GM21360 (cell line): ENCODE data around the gene PGC.
"Not testable (repeated sequence)": the region's sequence is repeated elsewhere in the genome, so short reads cannot be mapped to it uniquely, and the experiment has no call there.

ENCODE experiments used
- ATAC-seq: cut with Tn5 transposase; IDR thresholded peaks from one replicate; pipeline ENCODE4 v1.9.1; 2021; ENCODE audit warnings: mild to moderate bottlenecking, moderate library complexity; ENCODE audit not compliant: unreplicated experiment

PGC gene

DNA sequence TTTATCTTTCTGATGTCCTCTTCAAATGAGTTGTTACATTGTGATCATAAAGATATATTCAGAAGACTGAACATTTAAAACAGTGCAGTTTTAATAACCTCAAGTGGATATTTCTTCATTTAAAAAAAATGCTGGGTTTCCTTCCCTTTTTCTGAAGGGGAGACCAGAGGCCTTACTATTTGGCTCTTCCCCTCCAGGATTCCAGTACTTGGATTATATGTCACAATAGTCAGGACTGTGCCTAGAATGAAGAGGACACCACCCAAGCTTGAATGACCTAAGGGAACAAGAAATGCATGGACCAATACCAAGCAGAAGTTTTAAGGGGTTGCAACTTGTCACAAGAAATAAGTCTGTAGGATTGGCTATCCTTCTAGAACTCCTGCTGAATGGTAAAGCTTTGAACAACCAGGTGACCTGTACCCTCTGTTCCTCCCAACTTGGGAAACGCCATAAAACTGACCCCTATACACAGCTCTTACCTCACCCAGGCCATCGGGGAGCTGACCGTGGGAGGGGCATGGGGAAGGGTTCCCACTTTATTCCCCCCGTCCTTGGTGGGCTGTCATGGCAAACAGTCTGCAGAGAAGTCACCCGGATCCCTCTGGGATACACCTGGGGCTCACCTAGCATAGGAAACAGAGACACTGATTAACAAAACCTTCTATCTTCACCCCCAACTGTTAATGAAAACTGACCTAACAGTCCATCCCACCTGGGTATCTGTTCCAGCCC is 30.5 kb upstream of the PGC start:
- ATAC-seq, result no peak

DNA sequence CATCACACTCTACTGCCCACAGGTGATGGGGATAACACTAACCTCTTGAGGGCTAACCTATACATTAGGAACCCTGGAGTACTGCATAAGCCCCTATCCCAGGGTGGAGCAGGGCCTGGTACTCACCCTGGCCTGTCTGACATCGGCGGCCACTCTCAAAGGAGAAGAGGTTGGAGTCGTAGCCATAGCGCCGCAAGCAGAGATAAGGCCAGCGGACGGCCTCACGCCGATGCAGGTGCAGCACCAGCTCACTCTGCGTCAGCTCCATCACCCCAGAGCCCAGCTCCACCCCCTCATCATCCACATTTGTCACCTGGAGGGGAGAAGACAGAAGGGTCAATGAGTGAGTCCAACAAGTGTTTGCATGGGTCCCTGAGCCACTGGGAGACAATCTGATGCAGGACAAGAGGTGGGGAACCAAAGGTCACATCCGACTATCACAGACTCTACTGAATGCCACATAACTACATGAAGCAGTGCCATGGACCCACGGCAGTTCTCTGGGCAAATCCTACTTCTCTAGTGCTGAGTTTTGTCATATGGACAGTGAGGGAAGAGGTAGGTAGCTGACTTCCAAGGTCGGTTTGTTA is 28.2 kb upstream of the PGC start:
- ATAC-seq, result no peak

DNA sequence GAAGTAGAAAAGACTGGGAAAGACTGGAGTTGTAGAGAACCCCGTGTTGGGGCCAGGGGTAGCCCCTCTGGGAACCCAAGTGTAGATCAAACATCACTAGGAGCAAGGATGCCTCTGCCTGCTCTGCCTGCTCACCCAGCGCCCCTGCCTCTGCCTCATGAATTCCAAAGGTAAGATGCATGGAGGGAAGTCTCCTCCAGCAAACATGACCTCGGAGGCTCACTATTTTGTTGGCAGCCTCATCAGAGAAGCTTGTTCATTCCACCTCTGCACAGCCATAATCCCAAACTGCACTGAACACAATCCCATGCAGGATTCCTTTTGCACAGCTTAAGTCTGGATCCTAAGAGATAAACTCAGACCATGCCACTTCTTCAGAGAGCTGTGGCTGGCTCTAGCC is 27.6 kb upstream of the PGC start:
- no peak for ATAC-seq

DNA sequence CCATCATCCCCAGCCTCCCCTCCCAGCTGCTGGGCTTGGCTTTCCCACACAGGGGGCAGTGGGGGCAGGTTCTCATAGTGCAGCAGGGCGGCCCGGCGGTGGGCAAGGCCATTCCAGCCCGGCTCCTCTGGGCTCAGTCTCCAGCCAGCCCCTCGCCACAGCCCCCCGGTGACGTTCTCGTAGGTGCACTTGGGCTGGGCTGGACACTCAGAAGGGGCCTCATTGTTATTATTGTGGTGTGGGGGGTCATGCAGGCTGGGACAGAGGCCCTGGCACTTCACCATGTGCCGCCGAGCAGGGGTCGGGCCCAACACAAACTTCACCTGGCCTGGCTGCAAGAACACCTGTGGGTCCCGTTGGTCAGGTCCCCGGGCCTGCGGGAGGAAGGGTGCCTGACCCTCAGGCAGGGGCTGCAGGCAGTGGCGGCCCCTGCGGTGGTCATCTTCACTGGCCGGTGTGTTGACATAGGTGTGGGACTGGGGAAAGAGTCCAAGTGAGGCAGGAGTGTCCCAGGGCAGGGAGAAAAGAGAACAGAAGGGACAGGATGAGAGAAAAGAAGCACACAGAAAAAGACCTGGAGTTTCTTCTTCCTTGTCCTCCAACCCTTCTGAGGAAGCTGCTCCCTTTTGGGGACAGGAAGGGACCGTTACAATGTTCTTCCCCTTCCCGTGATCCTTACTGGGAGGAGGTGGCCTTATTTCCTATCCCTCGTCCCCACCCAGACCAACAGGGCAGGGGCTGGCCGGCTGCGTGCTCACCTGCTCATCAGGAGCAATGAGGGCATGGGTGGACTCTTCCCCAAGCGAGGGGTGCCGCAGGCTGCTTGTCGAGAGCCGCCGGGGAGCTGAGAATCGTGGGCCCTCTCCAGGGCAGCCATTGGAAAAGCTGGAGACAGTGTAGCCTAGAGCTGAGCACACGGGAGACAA is 24.1 kb upstream of the PGC start:
- ATAC-seq, result no peak

DNA sequence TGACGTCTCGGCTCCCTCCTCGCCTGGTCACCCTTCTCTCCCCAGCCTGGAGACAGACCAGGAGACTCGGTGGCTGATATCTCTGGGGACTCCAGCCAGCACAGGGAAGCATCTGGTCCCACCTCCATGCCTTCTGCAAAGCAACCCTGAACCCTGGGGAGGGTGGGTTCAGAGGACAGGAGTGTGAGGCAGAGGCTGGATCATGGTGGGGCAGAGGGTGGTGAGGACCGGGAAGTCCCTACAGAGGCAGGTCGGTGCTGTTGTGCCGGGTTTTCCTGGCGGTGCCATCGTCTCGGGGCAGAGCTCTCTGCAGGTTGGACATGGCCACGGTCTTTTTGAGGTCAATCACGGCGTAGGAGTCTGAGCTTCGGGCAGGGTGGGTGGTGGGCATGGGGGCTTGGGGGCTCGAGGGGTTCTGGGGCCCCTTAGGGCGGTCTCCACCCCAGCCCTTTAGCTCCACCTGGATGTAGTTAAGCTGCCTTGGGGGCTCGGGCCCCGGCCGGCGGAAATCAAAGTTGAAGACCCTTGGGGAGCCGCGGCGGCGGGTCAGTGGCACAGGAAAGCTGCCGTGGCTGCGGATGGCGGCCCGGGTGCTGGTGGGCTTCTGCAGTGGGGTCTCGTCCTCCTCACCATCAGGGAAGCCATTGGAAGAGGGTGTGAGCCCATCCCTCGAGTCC is 23.3 kb upstream of the PGC start:
- no peak for ATAC-seq

DNA sequence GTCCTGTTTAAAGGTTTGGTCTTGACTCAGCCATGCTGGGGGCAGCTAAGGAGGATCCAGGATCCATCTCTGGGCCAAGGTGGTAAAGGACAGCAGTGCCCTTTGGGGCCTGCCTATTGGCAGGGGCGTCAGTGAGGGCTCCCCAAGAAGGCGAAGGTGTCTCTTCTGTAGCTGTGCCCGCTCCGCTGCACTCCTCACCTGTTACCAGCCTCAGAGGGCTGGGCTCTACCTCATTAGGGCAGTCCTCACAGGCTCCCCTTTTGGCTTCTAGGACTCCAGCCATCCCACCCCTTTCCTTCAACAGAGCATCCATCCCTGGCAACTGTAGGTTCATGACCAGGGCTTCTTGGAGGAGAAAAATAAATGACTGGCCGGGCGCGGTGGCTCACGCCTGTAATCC is 22.2 kb upstream of the PGC start:
- no peak for ATAC-seq

DNA sequence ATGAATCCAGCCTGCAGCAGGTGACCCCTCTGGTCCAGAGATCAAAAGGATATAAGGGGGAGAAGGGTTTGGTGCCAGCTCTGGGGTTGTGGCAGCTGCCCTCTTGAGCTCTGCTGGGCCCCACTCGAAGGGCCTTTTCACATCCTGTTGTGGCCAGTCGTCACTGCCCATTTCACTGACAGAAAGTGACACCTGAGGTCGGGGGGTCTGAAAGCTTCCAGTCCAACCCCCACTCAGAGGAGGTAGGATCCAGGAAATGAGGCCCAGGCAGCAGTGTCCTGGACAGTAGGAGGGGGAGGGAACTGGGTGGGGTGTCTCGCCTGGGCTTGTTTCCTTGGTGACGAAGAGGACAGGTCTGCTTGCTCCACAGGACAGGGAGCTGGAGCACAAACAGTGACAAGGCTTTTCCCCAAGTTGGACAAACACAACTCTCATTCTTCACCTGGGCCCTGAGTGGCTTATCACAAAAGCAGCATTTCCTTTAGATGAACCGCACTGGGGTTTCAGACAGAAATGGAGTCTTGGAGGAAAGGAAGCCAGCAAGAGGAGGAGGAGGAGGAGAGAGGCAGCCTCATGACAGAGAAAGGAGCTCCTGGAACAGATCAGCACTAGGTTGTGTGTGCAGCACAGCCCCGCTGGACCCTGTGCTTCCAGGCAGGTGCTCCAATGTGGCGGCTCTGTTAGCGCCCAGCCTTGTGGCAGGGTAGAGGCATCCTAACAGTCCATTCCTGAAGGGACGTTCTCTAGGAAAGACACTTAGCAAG is 21.5 kb upstream of the PGC start:
- no peak for ATAC-seq

DNA sequence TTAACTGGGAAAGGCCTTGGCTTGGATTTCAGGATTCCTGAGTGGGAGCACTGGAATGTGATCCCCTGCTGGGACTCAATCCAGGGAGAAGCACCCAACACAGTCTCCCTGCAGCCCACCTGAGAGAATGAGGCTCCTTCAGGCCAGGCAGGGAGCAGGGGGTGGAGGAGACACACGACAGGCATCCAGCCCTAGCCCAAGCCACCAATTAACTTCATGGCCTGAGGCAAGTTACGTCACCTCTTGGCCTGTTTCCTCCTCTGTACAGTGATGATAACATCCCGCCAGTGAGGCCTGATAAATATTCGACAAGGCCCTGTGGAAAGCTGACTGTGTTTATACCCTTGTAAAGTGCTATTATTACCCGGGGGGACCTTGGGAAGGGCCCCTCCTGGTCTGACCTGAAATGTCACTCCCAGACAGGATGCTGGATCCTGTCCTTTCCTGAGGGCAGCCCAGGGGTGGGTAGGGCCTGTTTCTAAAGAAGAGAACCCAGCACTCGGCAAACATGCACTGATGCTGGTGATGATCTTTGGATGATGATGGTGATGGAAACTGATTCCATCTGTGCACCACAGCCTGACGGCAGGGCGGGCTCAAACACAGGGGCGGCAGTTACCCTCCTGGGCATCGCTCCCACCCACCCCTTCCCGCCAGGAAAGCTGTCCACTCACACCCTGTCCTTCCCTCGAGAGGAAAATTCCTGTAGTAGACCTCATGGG is 20.1 kb upstream of the PGC start:
- no peak for ATAC-seq

DNA sequence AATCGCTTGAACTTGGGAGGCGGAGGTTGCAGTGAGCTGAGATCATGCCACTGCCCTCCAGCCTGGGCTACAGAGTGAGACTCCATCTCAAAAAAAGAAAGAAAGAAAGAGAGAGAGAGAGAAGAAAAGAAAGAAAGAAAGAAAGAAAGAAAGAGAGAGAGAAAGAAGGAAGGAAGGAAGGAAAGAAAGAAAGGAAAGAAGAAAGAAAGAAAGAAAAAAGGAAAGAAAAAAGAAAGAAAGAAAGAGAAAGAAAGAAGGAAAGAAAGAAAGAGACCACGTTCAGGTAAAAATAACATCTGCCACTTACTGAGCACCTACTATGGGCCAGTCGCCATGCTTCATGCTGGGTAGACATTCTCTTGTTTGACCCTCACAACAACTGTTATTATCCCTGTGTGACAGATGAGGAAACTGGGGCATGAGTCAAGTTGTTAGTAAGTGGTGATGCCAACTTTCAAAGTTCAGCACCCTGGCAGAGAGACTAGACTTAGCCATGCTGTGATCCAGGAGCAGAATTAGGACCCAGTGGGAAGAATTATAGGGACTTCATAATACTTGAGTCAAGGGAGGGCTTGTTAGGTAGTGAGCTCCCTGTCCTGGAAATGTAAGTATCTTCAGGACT is 19.0 kb upstream of the PGC start:
- not testable (repeated sequence) for ATAC-seq

DNA sequence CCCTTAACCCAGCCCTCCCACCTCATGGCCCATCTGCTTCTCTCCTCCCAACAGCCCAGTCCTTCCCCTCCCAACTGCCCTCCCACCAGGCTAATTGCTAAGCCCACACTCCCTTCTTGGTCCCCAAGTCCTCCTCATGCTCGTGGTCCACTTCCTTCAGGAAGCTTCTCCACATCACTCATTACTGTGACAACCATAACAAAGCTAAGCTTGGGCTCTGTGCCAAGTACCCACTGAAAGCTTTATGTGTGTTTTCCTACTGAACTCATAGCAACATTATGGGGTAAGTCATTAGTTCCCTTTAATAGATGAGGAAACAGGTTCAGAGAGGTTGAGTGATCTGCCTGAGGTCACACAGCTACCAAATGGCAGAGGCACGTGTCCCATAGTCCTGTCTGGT is 16.3 kb upstream of the PGC start:
- ATAC-seq, result no peak

DNA sequence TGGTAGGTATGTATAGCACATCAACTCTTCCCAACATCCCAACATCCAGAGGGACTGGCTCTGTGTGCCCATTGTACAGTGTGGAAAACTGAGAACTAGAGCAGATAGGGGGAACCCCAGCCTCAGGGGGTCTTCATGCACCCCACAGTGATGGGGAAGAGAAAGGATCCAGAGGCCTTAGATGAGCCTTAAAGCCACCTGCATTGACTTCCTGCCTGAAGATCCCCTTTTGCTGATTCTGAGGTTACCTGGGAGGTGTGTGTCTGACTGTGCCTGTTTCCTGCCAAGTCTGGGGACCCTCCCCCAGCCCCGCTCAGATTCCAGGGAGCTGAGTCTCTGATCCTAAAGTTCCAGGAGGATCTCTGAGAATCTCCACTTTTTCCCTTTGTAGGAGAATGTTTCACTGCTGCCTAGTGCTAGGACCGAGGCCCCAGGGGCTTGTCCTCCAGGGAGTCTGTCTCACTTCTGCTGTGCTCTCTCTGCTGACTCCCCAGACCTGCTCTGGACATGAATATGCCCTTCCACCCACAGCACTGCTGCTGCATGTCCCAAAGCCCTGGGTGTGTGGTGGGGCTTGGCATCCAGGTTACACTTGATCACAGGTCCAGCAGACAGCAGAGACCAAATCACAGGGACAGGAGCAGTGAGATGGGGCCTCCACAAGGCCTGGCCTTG is 12.8 kb upstream of the PGC start:
- no peak for ATAC-seq

DNA sequence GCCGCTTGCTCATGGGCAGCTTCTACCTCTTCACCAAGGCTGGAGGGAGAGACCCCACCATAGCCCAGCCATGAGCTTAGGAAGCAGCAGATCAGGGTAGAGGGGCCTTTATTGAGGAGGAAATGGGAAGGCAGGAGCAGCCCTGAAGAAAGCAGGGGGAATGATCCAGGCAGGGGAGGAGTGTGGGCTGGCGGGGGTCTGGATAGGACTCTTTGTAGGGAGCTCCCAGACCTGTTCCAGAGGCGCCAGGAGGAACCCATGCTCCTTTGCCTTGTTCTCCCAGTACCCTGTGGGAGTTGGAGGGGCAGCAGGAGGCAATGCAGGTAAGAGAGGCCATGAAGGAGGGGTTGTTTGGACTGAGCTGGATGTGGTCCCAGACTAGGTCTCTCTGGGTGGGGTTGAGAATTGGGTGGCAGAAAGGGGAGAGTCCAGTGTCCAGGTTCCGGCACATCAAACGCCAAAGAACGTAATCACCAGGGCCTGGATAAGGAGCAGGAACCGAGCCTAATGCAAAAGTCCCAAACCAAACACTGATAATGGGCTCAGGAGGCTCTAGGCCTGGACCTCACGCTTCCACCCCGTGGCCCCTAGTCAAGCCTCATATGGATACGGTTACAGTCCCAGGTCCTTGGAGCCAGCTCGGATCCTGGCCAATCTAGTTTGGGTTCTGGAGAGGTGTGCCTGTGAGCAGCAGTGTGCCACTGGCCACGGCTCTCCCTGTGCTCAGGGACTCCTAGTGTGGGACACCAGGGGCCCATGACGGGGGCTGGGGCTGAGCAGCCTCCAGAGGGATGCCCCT is 12.1 kb upstream of the PGC start:
- ATAC-seq, result no peak

DNA sequence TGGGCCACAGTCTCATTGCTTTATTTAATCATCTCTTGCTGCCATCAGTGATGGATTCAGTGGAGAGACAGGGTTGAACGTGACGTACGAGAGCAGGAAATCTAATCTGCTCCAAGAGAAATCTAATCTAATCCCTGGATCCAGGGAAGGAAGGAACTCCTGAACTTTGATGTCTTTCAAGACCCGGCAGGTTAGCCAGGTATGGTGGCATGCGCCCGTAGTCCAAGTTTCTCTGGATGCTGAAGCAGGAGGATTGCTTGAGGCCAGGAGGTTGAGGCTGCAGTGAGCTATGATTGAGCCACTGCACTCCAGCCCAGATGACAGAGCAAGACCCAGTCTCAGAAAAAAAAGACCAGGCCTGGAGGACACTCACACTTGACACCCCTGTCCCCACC is 11.4 kb upstream of the PGC start:
- ATAC-seq, result no peak

DNA sequence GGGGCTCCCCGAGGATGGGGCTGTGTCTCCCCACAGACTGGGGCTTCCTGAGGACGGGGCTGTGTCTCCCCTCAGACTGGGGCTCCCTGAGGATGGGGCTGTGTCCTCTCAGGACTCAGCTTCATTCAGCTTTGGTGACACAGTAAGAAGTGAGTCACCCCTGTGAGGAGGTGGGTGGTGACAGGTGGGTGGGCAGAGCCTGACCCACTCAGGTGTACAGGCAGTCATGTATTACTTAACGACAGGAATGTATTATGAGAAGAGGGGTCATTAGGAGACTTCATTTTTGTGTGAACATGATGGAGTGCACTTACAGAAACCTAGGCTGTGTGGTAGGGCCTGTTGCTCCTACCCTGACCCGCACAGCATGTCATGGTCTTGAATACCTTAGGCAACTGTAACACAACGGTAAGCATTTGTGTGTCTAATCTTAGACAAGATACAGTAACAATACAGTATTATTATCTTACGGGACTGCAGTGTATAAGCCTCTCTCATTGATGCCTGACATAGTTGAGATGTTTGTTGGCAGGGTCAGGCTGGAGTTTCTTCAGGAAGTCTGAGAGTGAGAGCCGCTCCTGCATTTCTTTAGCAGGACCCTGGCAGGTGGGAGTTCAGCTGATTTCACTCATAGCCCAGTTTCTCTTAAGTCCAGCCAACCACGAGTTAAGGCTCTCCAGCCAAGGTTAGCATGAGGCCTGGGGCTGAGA is 10.9 kb upstream of the PGC start:
- no peak for ATAC-seq

DNA sequence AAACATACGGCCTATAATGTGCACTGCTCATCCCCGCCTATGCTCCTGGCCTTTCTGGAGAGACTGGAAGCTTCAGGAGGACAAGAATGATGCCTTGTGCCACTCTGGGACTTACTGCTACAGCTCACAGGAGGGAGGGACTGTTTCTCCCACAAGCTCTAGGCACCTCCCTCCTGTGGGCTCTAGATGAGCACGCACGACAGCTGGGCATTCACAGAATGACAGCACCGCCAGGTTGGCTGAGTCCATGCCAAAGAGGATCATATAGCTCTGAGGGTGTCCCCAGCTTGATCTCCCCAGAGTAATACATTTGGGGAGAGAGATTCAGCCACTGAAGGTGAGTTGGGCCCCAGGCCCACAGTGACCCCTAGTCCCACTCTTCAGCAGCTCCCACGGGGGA is 10.1 kb upstream of the PGC start:
- no peak for ATAC-seq

DNA sequence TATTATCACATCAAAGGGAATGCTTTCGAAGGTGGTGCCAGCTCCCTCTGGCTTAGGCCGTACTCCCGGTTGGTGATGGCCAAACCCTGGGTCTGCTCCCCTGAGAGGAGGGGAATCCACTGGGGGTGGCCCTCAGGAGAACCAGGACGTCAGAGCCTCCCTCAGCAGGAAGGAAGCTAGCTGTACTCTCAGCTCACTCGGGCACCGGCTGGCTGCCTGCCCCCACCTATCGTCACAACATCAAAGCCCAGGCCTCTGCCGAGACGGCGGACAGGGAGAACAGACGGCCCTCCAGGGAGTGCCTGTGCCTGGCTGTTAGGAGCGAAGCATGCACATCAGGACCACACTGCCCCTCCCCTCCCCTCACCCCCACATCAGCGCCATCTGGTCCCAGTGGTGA is 9.2 kb upstream of the PGC start:
- ATAC-seq, result no peak

DNA sequence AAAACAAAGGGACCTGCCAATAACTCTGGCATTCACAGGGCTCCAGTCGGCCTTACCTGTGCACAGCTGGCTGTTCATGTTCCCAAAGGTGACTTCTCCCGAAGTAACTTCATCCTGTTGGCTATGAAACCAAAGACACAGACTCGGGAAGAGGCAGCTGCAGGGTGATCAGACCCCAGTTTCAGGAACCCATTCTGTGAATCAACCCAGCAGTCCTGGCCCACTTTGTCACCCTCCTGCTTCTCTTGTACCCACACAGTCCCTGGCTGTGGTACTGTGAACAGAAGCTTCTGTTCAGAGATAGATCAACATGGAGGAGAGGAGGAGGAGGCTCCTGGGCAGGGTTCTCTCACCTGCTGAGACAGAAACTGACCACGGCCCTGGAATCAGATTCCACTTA is 8.7 kb upstream of the PGC start:
- no peak for ATAC-seq

DNA sequence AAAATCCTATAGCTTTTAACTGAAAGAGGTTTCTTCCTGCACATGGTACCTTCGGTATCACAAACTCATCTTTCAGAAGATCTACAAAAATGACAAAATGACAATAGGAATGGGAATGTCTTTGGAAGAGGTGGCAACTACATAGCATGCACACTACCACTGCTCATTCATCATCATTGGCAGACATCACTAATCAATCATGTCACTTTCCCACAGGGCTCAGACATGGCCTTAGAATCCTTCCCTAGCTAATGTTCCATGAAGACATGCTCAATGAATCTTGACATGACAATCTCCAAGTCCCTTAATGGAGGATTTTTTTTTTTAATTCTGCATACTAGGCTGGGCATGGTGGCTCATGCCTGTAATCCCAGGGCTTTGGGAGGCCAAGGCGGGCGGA is 3.2 kb upstream of the PGC start:
- no peak for ATAC-seq
